Subcutaneous adipose tissue (tissue), 4 donors: ENCODE results near the gene ECHDC1. TPM values are rescaled to one million over a fixed set of nuclear protein-coding genes. Genes with fewer than 3 reads are reported as not detected.

Experiments
- total RNA-seq, 4 donors: library from RNA; depleted of rRNA; stranded (reverse); fragments of >200 nt; gene quantifications; one replicate each; pipeline ENCODE4 v1.1.0, GENCODE V29; 2016
- TF ChIP-seq, protein P1 (sequence below): fragments of 450-650 bp; IDR thresholded peaks from one replicate; pipeline ENCODE4 v1.5.1; 2016; ENCODE audit warnings: low read depth, mild to moderate bottlenecking, control low read depth, antibody characterized with exemption, moderate library complexity

The ECHDC1 gene, protein sequence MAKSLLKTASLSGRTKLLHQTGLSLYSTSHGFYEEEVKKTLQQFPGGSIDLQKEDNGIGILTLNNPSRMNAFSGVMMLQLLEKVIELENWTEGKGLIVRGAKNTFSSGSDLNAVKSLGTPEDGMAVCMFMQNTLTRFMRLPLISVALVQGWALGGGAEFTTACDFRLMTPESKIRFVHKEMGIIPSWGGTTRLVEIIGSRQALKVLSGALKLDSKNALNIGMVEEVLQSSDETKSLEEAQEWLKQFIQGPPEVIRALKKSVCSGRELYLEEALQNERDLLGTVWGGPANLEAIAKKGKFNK
- total RNA-seq = 100 to 1,000 TPM in 3 of 4 donors, 10 to 100 TPM in 1; 83.8 to 139 (median 122) TPM

DNA sequence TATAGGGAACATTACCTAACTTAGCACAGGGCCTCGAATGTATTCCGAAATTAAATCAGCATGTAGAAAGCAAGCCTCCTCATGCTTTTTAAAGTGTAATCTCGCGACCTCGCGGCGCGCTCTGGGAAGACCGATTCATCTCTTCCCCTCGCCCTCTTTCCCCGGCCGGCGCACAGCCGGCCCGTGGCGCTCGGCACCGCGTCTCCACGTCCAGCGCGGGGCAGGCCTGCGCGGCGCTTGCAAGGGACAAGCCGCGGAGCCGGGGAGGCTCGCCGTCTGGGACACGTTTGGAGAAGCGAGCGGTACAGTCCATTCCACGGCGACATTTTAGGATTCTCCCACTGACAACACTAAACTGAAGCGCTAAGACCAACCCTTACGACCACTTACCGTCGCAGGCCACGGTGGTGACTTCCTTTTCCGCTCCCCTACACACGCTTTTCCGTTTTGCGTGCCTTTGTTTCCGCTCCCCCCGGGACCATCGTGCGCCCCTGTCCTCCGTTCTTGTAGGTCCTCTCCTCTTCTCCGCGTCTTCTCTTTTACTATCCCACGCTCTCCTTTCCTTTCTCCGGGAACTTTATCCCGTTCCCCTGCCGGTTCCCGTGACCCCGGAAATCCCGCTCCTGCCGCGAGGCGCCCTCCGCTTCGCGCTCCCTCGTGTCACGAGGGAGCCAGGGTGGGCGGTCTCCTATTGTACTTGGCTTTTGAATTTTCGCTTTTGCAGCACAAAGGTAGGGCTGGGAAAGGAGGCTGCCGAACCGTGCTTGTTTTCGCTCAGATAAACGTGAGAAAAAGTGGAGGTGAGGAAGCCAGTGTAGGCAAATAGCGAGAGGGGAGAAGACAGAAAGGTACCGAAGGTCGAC is at the start of gene ECHDC1:
TSS of gene ECHDC1 (minus strand) at position 664 of the 863 bp plus-strand sequence. CDS start 12,581 bp downstream, outside the sequence.
- TF ChIP-seq, protein P1, sequence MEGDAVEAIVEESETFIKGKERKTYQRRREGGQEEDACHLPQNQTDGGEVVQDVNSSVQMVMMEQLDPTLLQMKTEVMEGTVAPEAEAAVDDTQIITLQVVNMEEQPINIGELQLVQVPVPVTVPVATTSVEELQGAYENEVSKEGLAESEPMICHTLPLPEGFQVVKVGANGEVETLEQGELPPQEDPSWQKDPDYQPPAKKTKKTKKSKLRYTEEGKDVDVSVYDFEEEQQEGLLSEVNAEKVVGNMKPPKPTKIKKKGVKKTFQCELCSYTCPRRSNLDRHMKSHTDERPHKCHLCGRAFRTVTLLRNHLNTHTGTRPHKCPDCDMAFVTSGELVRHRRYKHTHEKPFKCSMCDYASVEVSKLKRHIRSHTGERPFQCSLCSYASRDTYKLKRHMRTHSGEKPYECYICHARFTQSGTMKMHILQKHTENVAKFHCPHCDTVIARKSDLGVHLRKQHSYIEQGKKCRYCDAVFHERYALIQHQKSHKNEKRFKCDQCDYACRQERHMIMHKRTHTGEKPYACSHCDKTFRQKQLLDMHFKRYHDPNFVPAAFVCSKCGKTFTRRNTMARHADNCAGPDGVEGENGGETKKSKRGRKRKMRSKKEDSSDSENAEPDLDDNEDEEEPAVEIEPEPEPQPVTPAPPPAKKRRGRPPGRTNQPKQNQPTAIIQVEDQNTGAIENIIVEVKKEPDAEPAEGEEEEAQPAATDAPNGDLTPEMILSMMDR = no peak

DNA sequence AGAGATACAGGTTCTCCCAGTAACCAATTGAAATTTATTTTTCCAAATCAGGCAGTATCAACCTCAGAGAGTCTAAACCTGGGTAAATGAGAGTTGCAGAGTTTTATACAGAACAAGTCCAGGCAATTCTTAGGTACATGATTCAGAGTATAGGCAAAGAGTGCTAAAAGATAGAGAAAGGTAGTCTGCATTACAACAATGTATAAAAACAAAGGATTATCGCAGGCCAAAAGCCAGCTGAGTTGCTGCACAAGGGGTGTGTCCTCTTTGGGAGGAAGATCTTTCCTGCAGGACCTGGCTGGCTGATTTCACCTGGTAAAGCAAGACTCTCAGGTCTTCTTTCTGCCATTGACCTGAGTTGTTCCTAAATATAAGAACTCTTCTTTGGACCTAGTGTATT is 48.9 kb upstream of the ECHDC1 start:
- TF ChIP-seq, protein P1 = no peak

DNA sequence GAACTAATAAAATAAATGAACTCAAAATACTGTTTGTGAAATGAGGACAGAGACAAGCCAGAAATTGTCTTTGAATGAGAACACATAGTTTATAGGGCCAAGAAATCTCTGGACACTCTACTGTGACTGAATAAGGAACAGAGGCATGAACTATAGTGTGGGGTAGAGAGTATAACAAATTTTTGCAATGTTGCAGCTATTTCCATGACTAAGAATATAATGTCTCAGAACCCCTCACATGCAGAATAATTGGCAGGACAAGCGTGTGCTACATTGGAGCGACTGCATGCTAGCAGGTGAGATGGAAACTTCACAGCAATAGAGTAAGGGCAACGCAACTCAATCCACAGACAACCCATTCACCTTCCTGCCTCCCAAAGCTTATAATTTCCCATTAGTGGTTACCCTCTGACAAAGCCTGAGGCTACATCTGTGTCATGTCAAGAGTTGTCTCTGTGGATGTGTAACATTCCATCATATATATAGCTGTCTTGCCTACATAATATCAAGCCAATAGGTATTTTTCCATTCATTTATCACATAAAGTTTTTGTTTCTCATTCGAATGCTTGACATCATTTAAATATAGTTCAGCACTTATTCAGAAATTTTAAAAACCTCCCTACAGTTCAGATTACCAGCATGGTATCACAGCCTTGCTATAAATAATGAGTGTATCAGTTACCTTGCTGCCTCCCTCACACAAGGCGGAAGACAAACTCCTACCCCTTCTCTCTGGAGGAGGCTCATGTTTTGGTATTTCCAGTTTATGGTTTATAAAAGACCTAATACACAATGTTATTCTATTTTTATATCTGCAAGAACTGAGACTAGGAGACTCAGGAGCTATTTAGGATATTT is 47.9 kb upstream of the ECHDC1 start:
- TF ChIP-seq, protein P1 = no peak

DNA sequence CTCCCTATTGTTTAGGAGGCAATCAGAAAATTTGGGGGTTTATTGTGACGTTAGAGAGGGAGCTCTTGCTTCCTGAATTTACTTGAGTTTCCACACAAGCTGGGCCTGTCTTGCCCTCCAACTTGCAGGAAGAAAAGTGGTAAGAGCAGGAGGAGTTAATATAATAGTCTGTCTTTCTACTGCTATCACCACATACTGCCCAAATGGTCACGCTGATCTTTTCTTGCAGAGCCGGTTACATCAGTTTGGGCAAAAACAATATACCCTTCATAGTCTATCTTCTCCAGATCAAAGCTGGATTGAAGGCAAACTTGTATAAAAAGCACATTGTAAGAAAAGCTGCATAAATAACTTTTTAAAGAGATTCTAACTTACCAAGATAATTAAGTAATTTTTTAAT is 46.3 kb upstream of the ECHDC1 start:
- TF ChIP-seq, protein P1 = no peak

DNA sequence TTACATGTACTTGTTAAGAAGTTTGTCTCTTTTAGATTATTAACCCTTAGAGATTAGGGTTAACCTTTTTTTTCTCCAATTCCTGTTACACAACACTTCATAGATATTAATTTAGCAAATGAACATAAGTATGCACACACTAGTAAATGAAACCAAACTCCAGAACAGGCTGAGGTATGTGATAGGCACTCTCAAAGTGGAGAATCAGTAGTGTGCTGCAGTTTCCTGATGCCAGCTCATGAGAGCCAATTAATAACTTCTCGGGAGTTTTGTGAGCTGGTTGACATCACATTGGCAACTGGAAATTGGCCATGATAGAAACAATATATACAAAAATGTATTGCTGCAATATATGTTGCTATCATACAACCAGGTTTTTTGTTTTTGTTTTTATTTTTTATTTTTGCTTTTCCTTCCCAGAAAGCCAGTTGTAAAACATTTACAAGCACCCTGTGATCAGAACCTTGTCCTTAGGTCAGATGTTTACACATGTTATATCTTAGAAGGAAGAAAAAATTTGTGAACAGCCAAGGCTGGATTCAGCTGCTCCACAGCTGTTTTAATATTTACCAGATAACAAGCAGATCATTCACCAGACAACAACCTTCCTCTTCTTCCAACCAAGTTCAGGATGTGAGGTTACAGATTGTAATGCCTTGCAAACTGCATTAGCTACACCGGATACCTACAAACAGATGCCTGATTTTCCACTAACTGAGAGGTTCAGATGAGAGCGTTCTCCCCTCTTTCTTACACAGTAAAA is 42.4 kb upstream of the ECHDC1 start:
- TF ChIP-seq, protein P1 = no peak

DNA sequence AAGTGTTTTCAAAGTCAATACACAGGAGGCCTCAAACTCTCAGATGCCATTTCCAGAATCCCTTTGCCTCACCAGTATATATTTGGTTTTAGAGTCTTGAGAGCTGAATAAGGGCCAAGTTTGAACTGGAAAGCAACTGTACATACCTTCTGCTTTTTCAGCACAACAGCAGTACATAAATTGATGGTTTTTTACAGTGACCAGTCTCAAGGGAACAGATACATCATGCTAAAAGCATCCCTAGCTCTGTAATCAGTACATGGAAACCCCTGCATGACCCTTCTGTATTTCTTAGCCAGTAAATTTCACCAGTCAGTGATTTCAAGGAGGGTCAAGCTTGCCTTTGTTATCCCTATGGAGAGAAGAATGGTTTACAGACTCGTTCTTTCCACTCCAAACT is 40.6 kb upstream of the ECHDC1 start:
- TF ChIP-seq, protein P1 = no peak
